ENCODE data around the gene IQCE.

Gene IQCE

DNA sequence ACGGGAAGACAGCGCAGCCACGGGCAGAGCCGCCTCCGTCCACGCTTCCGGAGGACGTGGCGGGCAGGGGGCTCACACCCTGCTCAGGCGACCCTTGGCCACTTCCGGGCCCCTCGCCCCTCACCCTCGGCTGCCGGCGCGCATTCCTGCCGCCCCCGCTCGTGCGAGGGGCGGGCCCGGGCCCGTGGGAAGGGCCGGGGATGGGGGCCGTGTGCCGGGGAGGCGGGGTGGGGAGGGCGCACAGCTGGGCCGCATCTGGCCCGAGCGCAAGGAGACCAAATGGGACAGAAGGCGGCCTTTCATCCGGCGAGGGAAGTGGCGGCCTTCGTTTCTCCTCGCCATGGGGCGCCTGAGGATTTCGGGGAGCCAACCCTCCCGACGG, 40.1 kb upstream of the IQCE start:
- Histone ChIP-seq H3K27me3 (no peaks in the 10 kb centered on the region), H3K9ac (peak overlapping the region in 10 of 11 experiments; percentile 4 to 83 (median 78); a peak in 18 of 22 replicates), H4K20me1 (peaks cover 0 to 40% (median 38%) of the 10 kb centered on the region in 11 experiments; a peak in 19 of 22 replicates), H3K4me3 (peak overlapping the region; percentile 66 to 82 (median 74)), H3K36me3 (peaks cover 0 to 2% (median 0%) of the 10 kb centered on the region in 11 experiments; a peak in 2 of 22 replicates), H3K4me1 (peaks cover 56 to 83% (median 79%) of the 10 kb centered on the region in 10 experiments), H3K4me2 (peak overlapping the region; percentile 87 to 100 (median 96)), H3K27ac (peak overlapping the region in 10 of 11 experiments; percentile 15 to 85 (median 80); a peak in 19 of 22 replicates), H3K9me3 (replicated peaks in 1 of 11) (no peaks in the 10 kb centered on the region)
- TF ChIP-seq Cebpa-rat (IDR thresholded peaks at IDR 0.05), result no peak

DNA sequence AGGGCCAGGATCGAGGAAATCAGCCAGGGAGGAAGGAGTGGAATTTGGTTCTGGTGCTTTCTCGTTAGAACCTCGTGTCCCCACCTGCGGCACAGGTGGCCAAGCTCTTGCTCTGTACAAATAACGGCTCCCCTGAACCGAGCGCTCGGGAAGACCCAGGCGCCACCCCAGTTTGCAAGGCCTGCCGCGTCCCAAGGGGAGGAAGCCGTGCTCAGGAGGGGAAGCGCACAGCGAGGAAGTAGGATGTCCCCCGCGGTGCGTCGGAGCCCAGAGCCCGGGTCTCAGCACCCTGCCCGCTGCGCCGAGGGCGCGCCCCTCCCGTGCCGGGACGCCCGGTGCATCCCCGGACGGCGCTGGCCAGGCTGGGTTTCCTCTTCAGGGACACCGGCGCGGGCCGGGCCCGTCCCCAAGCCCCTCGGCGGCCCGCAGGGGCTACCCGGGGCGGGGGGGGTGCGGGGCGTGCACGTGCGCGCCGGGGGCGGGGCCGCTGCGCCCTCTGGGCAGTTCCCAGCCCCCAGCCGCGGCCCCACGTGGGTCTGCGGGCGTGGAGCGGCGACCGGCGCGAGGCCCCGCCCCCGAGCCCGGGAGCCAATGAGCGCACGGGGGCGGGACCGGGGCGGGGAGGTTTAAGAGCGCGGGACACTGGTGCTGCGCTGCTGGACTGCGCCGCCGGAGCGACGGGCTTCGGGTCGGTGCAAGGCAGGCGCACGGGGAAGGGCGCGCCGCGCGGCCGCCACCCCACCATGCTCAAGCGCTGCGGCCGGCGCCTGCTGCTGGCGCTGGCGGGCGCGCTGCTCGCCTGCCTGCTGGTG, 39.5 kb upstream of the IQCE start, which contains the start of gene LFNG:
Gene LFNG, plus strand, starts transcription at position 656 of the 812 bp plus-strand sequence. Its CDS starts 88 bp downstream, at position 744.
- no peaks in the 10 kb centered on the region for H3K9me3 ChIP-seq (replicated peaks in 1 of 11)
- TF ChIP-seq Cebpa-rat (IDR thresholded peaks at IDR 0.05), result no peak
- H3K4me2 ChIP-seq, result peak within 1 kb of the TSS; percentile 87 to 100 (median 96)
- peak within 1 kb of the TSS; percentile 66 to 82 (median 74) for H3K4me3 ChIP-seq
- peaks cover 62 to 83% (median 79%) of the 10 kb centered on the region in 10 experiments for H3K4me1 ChIP-seq
- peak within 1 kb of the TSS; percentile 70 to 86 (median 78) for H3K9ac ChIP-seq
- peak within 1 kb of the TSS in 10 of 11 experiments; percentile 15 to 85 (median 81); a peak in 19 of 22 replicates for H3K27ac ChIP-seq
- H3K27me3 ChIP-seq, result no peaks in the 10 kb centered on the region
- peaks cover 0 to 46% (median 44%) of the 10 kb centered on the region in 11 experiments; a peak in 19 of 22 replicates for H4K20me1 ChIP-seq
- peaks cover 0 to 8% (median 0%) of the 10 kb centered on the region in 11 experiments; a peak in 3 of 22 replicates for H3K36me3 ChIP-seq

DNA sequence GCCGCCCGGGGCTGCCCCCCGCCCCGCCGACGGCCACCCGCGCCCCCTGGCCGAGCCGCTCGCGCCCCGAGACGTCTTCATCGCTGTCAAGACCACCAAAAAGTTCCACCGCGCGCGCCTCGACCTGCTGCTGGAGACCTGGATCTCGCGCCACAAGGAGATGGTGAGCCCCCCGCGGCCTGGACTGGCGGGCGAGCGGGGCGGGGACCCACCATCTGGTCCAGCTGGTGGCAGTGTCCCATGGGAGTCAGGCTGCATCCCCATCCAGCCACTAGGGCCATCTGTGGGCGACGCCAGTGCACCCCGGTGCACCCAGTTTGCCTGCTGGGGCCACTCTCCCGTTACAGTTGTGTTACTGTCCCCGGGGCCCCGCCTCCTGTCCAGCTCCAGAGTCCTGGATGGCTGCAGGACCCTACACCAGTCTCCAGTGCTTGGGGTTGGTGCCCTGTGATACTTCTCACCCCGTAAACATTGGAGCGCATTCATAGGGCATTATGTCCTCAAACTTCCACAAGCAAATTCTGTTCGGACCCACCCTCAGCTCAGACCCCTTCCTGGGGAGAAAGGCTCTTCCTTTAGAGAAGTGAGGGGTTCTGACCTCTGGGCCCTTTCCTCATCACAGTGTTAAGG, 38.5 kb upstream of the IQCE start:
- TF ChIP-seq Cebpa-rat (IDR thresholded peaks at IDR 0.05), result no peak
- peak overlapping the region in 9 of 11 experiments; percentile 69 to 84 (median 80); a peak in 18 of 22 replicates for H3K27ac ChIP-seq
- H3K9me3 ChIP-seq (replicated peaks in 1 of 11), result no peaks in the 10 kb centered on the region
- H3K4me2 ChIP-seq, result peak overlapping the region; percentile 85 to 100 (median 96)
- H3K36me3 ChIP-seq, result peaks cover 0 to 17% (median 6%) of the 10 kb centered on the region in 11 experiments; a peak in 18 of 22 replicates
- H4K20me1 ChIP-seq, result peaks cover 0 to 55% (median 53%) of the 10 kb centered on the region in 11 experiments; a peak in 19 of 22 replicates
- H3K4me3 ChIP-seq, result peak overlapping the region; percentile 66 to 82 (median 74)
- H3K27me3 ChIP-seq, result no peaks in the 10 kb centered on the region
- peaks cover 72 to 89% (median 87%) of the 10 kb centered on the region in 10 experiments for H3K4me1 ChIP-seq
- H3K9ac ChIP-seq, result peak overlapping the region; percentile 70 to 86 (median 78)

DNA sequence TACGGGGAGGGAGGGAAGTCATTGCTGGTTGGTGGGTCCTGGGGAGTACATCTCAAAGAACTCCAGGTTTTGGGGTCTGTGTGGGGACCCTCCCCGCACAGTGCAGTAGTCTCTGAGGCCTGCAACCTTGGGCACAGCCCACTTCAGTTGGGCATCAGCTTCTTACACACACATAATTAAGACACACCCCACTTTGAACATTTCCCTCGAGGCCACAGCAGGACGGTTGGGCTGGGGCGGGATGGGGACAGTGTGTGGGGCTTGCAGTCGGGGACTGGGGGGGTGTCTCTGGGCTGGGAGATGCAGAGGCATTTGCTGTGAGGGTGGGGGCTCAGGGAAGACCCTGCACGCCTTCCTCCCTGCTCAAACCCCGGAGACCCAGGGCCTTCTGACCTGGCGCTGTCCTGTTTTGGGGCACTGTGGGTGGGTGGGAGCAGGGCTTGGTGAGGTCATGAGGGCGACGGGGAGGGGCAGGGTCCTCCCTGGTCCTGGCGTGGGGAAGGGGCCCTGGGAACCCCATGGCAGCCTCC, 38.0 kb upstream of the IQCE start:
- H3K9ac ChIP-seq, result peak overlapping the region; percentile 70 to 86 (median 78); a peak in 21 of 22 replicates
- H3K4me1 ChIP-seq, result peaks cover 77 to 89% (median 87%) of the 10 kb centered on the region in 10 experiments
- H3K4me2 ChIP-seq, result peak overlapping the region; percentile 85 to 100 (median 96)

DNA sequence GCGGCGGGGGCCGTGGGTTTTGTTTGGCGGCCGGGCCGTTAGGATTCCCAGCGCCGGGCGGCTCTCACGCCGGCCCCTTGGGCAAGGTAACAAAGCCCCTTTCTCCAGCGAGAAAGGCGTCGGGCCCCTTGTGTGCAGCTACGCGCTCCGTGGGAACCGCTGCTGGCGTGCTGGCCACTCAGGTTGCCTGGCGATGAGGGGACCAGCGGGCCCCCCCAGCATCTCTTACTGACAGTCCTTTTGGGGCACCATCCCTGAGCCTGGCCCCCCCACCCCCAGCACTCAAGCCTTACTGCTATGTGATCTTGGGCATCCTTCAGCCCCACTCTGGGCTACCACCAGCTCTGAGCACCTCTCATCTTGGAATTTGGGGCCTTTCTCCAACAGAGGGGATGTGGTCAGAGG, 37.4 kb upstream of the IQCE start:
- peak overlapping the region; percentile 85 to 100 (median 96) for H3K4me2 ChIP-seq
- H3K27ac ChIP-seq, result peak overlapping the region in 10 of 11 experiments; percentile 52 to 84 (median 78); a peak in 20 of 22 replicates
- peak overlapping the region; percentile 70 to 86 (median 78); a peak in 21 of 22 replicates for H3K9ac ChIP-seq
- H3K9me3 ChIP-seq (replicated peaks in 1 of 11), result no peaks in the 10 kb centered on the region
- peaks cover 0 to 66% (median 64%) of the 10 kb centered on the region in 11 experiments; a peak in 19 of 22 replicates for H4K20me1 ChIP-seq
- H3K36me3 ChIP-seq, result peaks cover 8 to 28% (median 16%) of the 10 kb centered on the region in 11 experiments
- no peaks in the 10 kb centered on the region for H3K27me3 ChIP-seq
- H3K4me1 ChIP-seq, result peaks cover 80 to 89% (median 87%) of the 10 kb centered on the region in 10 experiments
- peak overlapping the region; percentile 66 to 82 (median 74) for H3K4me3 ChIP-seq
- no peak for TF ChIP-seq Cebpa-rat (IDR thresholded peaks at IDR 0.05)

More for the DNA sequence above, 38.0 kb upstream of the IQCE start:
- Histone ChIP-seq H3K36me3 (peaks cover 3 to 23% (median 11%) of the 10 kb centered on the region in 11 experiments; a peak in 19 of 22 replicates), H3K27me3 (no peaks in the 10 kb centered on the region), H4K20me1 (peaks cover 0 to 61% (median 59%) of the 10 kb centered on the region in 11 experiments; a peak in 19 of 22 replicates), H3K27ac (peak overlapping the region in 9 of 11 experiments; percentile 69 to 84 (median 80); a peak in 19 of 22 replicates), H3K4me3 (peak overlapping the region; percentile 66 to 82 (median 74)), H3K9me3 (replicated peaks in 1 of 11) (no peaks in the 10 kb centered on the region)
- no peak for TF ChIP-seq Cebpa-rat (IDR thresholded peaks at IDR 0.05)

DNA sequence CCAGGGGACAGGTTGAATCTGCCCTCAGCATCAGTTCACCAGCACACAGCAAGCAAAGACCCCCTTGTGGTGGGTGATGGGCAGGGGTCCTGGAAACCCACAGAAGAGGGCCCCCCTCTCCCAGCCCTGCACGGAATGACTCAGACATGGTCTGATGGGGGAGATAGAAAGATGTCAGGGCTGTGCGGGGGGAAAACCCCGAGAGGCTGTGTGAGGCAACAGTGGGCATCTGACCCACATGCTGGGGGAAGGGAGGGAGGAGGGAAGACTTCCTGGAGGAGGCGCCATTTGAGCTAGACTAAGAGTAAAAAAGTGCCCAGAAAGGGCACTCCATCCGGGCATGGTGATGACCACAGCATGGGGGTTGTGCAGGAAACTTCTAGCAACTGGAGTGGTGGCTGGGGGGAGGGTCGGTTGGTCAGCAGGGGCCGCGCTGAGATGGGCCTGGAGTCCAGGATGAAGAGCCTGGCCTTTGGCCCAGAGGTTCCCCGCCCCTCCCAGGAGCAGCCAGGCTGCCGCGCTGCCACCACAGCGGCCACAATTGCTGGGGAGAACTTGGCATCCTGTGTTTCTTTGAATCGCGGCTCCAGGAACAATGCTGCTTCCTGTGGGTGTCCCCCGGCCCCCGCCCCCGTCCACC, 36.7 kb upstream of the IQCE start:
- peaks cover 80 to 89% (median 87%) of the 10 kb centered on the region in 10 experiments for H3K4me1 ChIP-seq
- H3K27ac ChIP-seq, result peak overlapping the region in 10 of 11 experiments; percentile 52 to 84 (median 78); a peak in 20 of 22 replicates
- peaks cover 0 to 73% (median 71%) of the 10 kb centered on the region in 11 experiments; a peak in 19 of 22 replicates for H4K20me1 ChIP-seq
- no peaks in the 10 kb centered on the region for H3K27me3 ChIP-seq
- peak overlapping the region; percentile 70 to 86 (median 78); a peak in 21 of 22 replicates for H3K9ac ChIP-seq
- peak in 8 of 11 experiments; percentile 35 to 88 (median 62); a peak in 11 of 22 replicates for TF ChIP-seq Cebpa-rat (IDR thresholded peaks at IDR 0.05)
- H3K4me2 ChIP-seq, result peak overlapping the region; percentile 85 to 100 (median 96)
- H3K9me3 ChIP-seq (replicated peaks in 1 of 11), result no peaks in the 10 kb centered on the region
- peaks cover 15 to 35% (median 24%) of the 10 kb centered on the region in 11 experiments for H3K36me3 ChIP-seq
- H3K4me3 ChIP-seq, result peak overlapping the region; percentile 66 to 82 (median 74)

DNA sequence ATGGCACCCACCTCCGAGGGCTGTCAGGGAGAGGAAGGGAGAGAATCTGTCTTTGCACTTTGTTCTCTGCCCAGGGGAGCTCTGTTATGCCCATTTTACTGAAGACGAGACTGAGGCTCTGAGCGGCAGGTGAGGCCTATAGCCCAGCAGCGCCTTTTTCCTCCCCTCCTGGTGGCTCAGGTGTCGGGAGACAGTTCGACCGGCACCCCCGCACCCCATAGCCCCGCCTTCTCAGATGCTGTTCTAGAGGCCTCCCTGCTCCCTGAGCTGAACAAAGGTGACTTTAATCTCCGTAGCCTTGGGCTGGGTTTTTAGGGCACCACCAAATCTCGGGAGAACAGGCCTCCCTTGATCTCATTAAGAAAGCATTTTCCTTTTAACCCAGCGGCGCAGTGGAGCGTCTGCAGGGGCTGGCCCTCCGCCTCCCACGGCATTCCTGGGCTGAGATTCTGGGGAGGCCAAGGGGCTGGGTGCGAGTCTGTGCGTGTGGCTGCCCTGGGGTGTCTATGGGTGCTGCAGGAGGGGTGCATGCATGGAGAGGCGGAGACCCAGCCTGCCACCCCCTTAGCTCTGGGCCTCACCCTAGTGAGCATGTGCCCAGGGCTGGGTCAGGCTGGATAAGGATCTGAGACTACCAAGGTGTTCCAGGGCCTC, 35.9 kb upstream of the IQCE start:
- peak overlapping the region; percentile 66 to 82 (median 74) for H3K4me3 ChIP-seq
- peak overlapping the region; percentile 20 to 86 (median 78); a peak in 19 of 22 replicates for H3K9ac ChIP-seq
- no peaks in the 10 kb centered on the region for H3K27me3 ChIP-seq
- peaks cover 0 to 82% (median 78%) of the 10 kb centered on the region in 11 experiments; a peak in 19 of 22 replicates for H4K20me1 ChIP-seq
- H3K27ac ChIP-seq, result peak overlapping the region in 9 of 11 experiments; percentile 69 to 84 (median 80); a peak in 18 of 22 replicates
- H3K4me2 ChIP-seq, result peak overlapping the region; percentile 85 to 100 (median 96)
- TF ChIP-seq Cebpa-rat (IDR thresholded peaks at IDR 0.05), result no peak
- peaks cover 80 to 89% (median 87%) of the 10 kb centered on the region in 10 experiments for H3K4me1 ChIP-seq
- peaks cover 20 to 44% (median 30%) of the 10 kb centered on the region in 11 experiments for H3K36me3 ChIP-seq
- no peaks in the 10 kb centered on the region for H3K9me3 ChIP-seq (replicated peaks in 1 of 11)

Data from BLaER1 treated with 17β-estradiol and CSF1 and Interleukin-3, amounts not matched to agents 10 nM and 100 nM (cell line).